HepG2 (cell line): ENCODE results near the gene RHBDF2. TPM values are rescaled to one million over a fixed set of nuclear protein-coding genes. Genes with fewer than 3 reads are reported as not detected.

ENCODE experiments used
- CHD2 ChIP-seq: IDR thresholded peaks from 2 replicates; pipeline ENCODE4 v1.6.1; 2011; ENCODE audit warnings: low read depth, low read length, improper control_type of control experiment
- MTF1 ChIP-seq: sonication (generic); formaldehyde crosslinking; IDR thresholded peaks from 2 replicates; pipeline ENCODE4 v1.5.0; 2020; ENCODE audit warnings: missing genetic modification reagents
- MXD4 ChIP-seq: IDR thresholded peaks from 2 replicates; pipeline ENCODE4 v1.6.1; 2016; ENCODE audit warnings: mild to moderate bottlenecking, missing biosample characterization, missing genetic modification reagents
- NFIB ChIP-seq: sonication (generic); formaldehyde crosslinking; IDR thresholded peaks from 2 replicates; pipeline ENCODE4 v1.9.0; 2021; ENCODE audit warnings: missing genetic modification reagents, mild to moderate bottlenecking, borderline replicate concordance
- NR2F6 ChIP-seq, 2 experiments: IDR thresholded peaks; 2 replicates each; pipeline ENCODE4 v1.6.1; 2016; ENCODE audit warnings: antibody characterized with exemption in 1 of 2, mild to moderate bottlenecking in 1 of 2
- POLR2G ChIP-seq: fragments of 200-400 bp; formaldehyde crosslinking; IDR thresholded peaks from 2 replicates; pipeline ENCODE4 v1.6.1; 2018; ENCODE audit warnings: mild to moderate bottlenecking, low read depth, low read length, moderate library complexity
- SMYD3 ChIP-seq: sonication (generic); formaldehyde crosslinking; IDR thresholded peaks from 2 replicates; pipeline ENCODE4 v1.8.1; 2023; ENCODE audit warnings: mild to moderate bottlenecking, missing genetic modification reagents
- SP5 ChIP-seq: IDR thresholded peaks from 2 replicates; pipeline ENCODE4 v1.6.1; 2016; ENCODE audit warnings: low read depth, borderline replicate concordance
- SRSF1 ChIP-seq: fragments of 200-400 bp; formaldehyde crosslinking; optimal IDR thresholded peaks from 2 replicates; pipeline ENCODE3; 2017; ENCODE audit warnings: mild to moderate bottlenecking, low read depth, low read length, moderate library complexity
- U2AF1 ChIP-seq: fragments of 200-400 bp; formaldehyde crosslinking; optimal IDR thresholded peaks from 2 replicates; pipeline ENCODE3; 2017; ENCODE audit warnings: mild to moderate bottlenecking, low read depth, low read length
- ZFP36L1 ChIP-seq: sonication (generic); formaldehyde crosslinking; IDR thresholded peaks from 2 replicates; pipeline ENCODE4 v1.8.0; 2022; ENCODE audit warnings: mild to moderate bottlenecking, missing genetic modification reagents, moderate library complexity
- ZKSCAN5 ChIP-seq: sonication (generic); formaldehyde crosslinking; IDR thresholded peaks from 2 replicates; pipeline ENCODE4 v1.5.1; 2020; ENCODE audit warnings: mild to moderate bottlenecking, missing genetic modification reagents
- ZNF180 ChIP-seq: sonication (generic); formaldehyde crosslinking; IDR thresholded peaks from 2 replicates; pipeline ENCODE4 v1.4.0; 2020; ENCODE audit warnings: low read depth, missing genetic modification reagents, borderline replicate concordance
- ZNF224 ChIP-seq: sonication (generic); formaldehyde crosslinking; IDR thresholded peaks from 2 replicates; pipeline ENCODE4 v1.5.0; 2020; ENCODE audit warnings: mild to moderate bottlenecking, missing genetic modification reagents
- ZNF253 ChIP-seq: sonication (generic); formaldehyde crosslinking; IDR thresholded peaks from 2 replicates; pipeline ENCODE4 v1.8.0; 2022; ENCODE audit warnings: mild to moderate bottlenecking, missing genetic modification reagents, borderline replicate concordance
- ZNF496 ChIP-seq: sonication (generic); formaldehyde crosslinking; IDR thresholded peaks from 2 replicates; pipeline ENCODE4 v1.8.1; 2023; ENCODE audit warnings: mild to moderate bottlenecking, moderate library complexity, missing genetic modification reagents; ENCODE audit not compliant: insufficient replicate concordance
- ZNF543 ChIP-seq: sonication (generic); formaldehyde crosslinking; IDR thresholded peaks from 2 replicates; pipeline ENCODE4 v1.4.0; 2020; ENCODE audit warnings: mild to moderate bottlenecking, missing genetic modification reagents
- ZNF747 ChIP-seq: sonication (generic); formaldehyde crosslinking; IDR thresholded peaks from 2 replicates; pipeline ENCODE4 v1.8.1; 2023; ENCODE audit warnings: missing genetic modification reagents, mild to moderate bottlenecking, borderline replicate concordance
- ZNF839 ChIP-seq: sonication (generic); formaldehyde crosslinking; IDR thresholded peaks from 2 replicates; pipeline ENCODE4 v1.4.0; 2020; ENCODE audit warnings: missing genetic modification reagents, mild to moderate bottlenecking, borderline replicate concordance
- ZNF879 ChIP-seq: sonication (generic); formaldehyde crosslinking; IDR thresholded peaks from 2 replicates; pipeline ENCODE4 v1.8.1; 2023; ENCODE audit warnings: missing genetic modification reagents
- ZSCAN20 ChIP-seq: sonication (generic); formaldehyde crosslinking; IDR thresholded peaks from 2 replicates; pipeline ENCODE4 v1.4.0; 2020; ENCODE audit warnings: missing genetic modification reagents, mild to moderate bottlenecking, borderline replicate concordance
- polyA plus RNA-seq, 8 experiments: library from polyadenylated mRNA; depleted of rRNA in 3 of 8; stranded (reverse) in 7 of 8; unstranded in 1 of 8; fragments of >200 nt; fragmentation: Illumina TruSeq in 4 of 8; extraction: Trizol in 4 of 8; gene quantifications; 2 replicates each; pipeline versions ENCODE4 v1.2.1 to v1.2.3, GENCODE V29; 2011 to 2016; ENCODE audit warnings: low read depth in 4 of 8, missing spikeins in 1 of 8, mixed read lengths in 1 of 8; ENCODE audit not compliant: insufficient read depth in 1 of 8
- total RNA-seq, 5 experiments: library from RNA; depleted of rRNA; stranded (reverse); fragments of >200 nt; fragmentation: Illumina TruSeq; extraction: Trizol; gene quantifications; 2 replicates each; pipeline ENCODE4 v1.2.3, GENCODE V29; 2016; ENCODE audit warnings: low read depth in 1 of 5
- TF ChIP-seq, protein P1 (sequence below): sonication (generic); formaldehyde crosslinking; IDR thresholded peaks from 2 replicates; pipeline ENCODE4 v1.5.0; 2020; ENCODE audit warnings: missing genetic modification reagents
- TF ChIP-seq, protein P2 (sequence below): sonication (generic); formaldehyde crosslinking; IDR thresholded peaks from 2 replicates; pipeline ENCODE4 v1.5.0; 2020; ENCODE audit warnings: missing genetic modification reagents
- TF ChIP-seq, protein P3 (sequence below): fragments of 450-650 bp; IDR thresholded peaks from 2 replicates; pipeline ENCODE4 v1.6.1; 2016
- TF ChIP-seq, protein P4 (sequence below): sonication (generic); formaldehyde crosslinking; IDR thresholded peaks from 2 replicates; pipeline ENCODE4 v1.4.0; 2020; ENCODE audit warnings: missing genetic modification reagents

Gene RHBDF2
- total and polyA plus RNA-seq, 2 of the 13 experiments (the other 11 are each of a cell fraction or from before 2014, with no cell fraction given), result 7.8 to 24.2 TPM

DNA sequence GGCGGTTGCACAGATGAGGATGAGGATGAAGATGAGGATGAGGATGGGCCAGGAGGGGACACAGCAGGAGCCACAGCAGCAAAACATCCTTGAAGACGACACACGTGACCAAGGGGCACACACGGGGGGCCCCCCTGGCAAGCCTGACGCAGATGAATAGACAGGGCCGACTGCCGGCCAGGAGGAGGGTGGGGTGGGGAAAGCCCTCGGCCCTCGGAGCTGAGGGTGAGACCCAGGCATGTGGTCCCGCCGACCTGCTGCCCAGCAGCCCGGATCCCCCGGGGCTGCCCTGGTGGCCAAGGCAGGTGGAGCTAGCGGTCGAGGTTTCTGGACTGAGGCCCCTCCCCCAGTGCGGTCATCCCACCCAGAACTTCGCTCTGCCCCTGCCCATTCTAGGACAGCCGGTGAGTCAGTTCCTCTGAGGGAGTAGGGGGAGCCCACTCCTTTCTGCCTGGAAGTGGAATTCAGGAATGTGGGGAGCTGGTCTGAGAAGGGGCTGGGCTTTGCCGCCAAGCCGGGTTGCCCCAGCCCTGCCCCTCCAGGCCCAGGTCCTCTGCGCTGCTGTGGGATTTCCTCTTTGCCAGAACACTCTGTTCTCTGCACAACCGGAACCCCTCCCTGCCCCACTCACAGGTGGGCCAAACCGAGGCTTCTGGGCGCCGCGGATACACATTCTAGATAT is 26.3 kb upstream of the RHBDF2 start (continued):
- TF ChIP-seq SRSF1 (no peak), ZNF839 (CRISPR knock-in tag) (no peak), ZKSCAN5 (CRISPR knock-in tag) (no peak), ZNF879 (CRISPR knock-in tag) (no peak), NFIB (no peak), ZNF224 (CRISPR knock-in tag) (no peak), MXD4 (CRISPR knock-in tag) (no peak), ZNF253 (CRISPR knock-in tag) (no peak), ZNF180 (CRISPR knock-in tag) (no peak), ZFP36L1 (CRISPR knock-in tag) (no peak), NR2F6 (IDR thresholded peaks at IDR 0.05) (no peak), NR2F6 (CRISPR knock-in tag; IDR thresholded peaks at IDR 0.05) (peak; percentile 57; the same call in 1 of the 2 replicates), ZNF747 (CRISPR knock-in tag) (no peak), ZSCAN20 (no peak), SMYD3 (CRISPR knock-in tag) (no peak), CHD2 (no peak), POLR2G (0 out of 2 replicates have a peak, but pooled peaks have one; percentile 34), ZNF543 (CRISPR knock-in tag) (no peak), SP5 (0 out of 2 replicates have a peak, but pooled peaks have one; percentile 12), MTF1 (CRISPR knock-in tag) (no peak), ZNF496 (CRISPR knock-in tag) (no peak), U2AF1 (no peak)
- TF ChIP-seq, protein P1, sequence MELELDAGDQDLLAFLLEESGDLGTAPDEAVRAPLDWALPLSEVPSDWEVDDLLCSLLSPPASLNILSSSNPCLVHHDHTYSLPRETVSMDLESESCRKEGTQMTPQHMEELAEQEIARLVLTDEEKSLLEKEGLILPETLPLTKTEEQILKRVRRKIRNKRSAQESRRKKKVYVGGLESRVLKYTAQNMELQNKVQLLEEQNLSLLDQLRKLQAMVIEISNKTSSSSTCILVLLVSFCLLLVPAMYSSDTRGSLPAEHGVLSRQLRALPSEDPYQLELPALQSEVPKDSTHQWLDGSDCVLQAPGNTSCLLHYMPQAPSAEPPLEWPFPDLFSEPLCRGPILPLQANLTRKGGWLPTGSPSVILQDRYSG (CRISPR knock-in tag), result no peak
- TF ChIP-seq, protein P2, sequence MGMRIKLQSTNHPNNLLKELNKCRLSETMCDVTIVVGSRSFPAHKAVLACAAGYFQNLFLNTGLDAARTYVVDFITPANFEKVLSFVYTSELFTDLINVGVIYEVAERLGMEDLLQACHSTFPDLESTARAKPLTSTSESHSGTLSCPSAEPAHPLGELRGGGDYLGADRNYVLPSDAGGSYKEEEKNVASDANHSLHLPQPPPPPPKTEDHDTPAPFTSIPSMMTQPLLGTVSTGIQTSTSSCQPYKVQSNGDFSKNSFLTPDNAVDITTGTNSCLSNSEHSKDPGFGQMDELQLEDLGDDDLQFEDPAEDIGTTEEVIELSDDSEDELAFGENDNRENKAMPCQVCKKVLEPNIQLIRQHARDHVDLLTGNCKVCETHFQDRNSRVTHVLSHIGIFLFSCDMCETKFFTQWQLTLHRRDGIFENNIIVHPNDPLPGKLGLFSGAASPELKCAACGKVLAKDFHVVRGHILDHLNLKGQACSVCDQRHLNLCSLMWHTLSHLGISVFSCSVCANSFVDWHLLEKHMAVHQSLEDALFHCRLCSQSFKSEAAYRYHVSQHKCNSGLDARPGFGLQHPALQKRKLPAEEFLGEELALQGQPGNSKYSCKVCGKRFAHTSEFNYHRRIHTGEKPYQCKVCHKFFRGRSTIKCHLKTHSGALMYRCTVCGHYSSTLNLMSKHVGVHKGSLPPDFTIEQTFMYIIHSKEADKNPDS (CRISPR knock-in tag), result no peak
- TF ChIP-seq, protein P3, sequence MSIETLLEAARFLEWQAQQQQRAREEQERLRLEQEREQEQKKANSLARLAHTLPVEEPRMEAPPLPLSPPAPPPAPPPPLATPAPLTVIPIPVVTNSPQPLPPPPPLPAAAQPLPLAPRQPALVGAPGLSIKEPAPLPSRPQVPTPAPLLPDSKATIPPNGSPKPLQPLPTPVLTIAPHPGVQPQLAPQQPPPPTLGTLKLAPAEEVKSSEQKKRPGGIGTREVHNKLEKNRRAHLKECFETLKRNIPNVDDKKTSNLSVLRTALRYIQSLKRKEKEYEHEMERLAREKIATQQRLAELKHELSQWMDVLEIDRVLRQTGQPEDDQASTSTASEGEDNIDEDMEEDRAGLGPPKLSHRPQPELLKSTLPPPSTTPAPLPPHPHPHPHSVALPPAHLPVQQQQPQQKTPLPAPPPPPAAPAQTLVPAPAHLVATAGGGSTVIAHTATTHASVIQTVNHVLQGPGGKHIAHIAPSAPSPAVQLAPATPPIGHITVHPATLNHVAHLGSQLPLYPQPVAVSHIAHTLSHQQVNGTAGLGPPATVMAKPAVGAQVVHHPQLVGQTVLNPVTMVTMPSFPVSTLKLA, result no peak
- TF ChIP-seq, protein P4, sequence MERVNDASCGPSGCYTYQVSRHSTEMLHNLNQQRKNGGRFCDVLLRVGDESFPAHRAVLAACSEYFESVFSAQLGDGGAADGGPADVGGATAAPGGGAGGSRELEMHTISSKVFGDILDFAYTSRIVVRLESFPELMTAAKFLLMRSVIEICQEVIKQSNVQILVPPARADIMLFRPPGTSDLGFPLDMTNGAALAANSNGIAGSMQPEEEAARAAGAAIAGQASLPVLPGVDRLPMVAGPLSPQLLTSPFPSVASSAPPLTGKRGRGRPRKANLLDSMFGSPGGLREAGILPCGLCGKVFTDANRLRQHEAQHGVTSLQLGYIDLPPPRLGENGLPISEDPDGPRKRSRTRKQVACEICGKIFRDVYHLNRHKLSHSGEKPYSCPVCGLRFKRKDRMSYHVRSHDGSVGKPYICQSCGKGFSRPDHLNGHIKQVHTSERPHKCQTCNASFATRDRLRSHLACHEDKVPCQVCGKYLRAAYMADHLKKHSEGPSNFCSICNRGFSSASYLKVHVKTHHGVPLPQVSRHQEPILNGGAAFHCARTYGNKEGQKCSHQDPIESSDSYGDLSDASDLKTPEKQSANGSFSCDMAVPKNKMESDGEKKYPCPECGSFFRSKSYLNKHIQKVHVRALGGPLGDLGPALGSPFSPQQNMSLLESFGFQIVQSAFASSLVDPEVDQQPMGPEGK (CRISPR knock-in tag), result peak; percentile 54
